NCI-H1092 treated with DMSO at 0.1 percent for 48 hours (cell line): ENCODE measurements around the gene MTIF2.
"Not testable (repeated sequence)": the region's sequence is repeated elsewhere in the genome, so short reads cannot be mapped to it uniquely, and the experiment has no call there.

Experiments used
- DNase-seq: peaks from one replicate; lab custom pipeline; 2025; lab: John Stamatoyannopoulos, UW

The MTIF2 gene

DNA sequence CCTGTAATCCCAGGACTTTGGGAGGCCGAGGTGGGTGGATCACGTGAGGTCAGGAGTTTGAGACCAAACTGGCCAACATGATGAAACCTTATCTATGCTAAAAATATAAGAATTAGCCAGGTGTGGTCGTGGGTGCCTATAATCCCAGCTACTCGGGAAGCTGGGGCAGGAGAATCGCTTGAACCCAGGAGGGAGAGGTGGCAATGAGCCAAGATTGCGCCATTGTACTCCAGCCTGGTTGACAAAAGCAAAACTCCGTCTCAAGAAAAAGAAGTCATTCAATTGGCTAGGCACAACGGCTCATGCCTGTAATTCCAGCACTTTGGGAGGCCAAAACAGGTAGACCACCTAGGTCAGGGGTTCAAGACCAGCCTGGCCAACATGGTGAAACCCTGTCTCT is 27.4 kb downstream of the MTIF2 start:
- DNase-seq, result not testable (repeated sequence)

DNA sequence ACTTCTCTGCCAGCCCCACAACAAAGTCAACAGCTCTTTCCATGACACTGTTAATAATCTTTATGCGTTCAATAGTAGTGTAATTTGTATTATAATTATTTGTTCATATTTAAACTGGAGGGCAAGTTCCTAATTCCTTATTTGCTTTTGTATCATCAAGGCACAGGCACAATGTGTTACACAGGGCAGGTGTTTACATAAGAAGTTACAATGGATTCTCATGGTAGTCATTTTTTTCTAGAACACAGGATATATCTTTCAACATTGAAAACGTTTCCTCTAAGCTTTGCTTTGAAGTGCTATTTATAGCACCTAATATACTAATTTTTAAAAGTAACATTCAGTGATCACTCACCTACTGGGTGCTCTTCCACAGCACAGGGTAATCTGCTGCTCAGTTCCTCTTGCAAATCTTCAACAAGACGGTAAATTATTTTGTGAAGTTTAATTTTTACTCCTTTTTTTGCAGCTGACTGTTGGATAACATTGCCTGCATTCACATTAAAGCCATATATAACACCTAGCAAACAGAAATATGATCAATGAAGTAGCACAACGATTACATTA is 29.3 kb downstream of the MTIF2 start:
- DNase-seq, result peak; percentile 32

DNA sequence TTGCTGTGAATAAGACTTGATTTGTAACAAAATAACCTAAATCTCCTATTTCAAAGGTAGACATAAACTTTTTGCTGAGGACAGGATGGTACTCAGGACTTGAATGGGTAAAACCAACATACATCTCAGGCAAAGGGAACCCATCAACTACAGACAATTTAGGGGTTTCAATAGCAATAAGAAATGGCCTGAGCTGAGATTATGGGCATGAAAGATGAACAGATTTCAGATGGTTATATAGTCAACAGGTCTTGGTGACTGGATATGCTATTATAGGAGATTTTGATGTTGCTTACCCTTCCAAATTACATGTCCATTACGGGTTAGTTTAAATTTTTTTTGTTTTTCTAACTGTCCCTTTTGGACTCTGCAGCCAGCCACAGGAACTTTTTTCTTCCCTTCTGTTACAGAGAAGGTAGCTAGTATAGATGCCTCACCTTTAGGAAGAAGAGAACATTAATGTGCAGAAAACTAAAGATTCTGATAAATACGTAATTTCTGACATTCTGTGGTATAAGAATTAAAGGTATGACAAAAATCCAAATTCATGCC is 32.0 kb downstream of the MTIF2 start:
- DNase-seq, result no peak

GRCh38 chr2:55235724-55236538 is 33.1 kb downstream of the MTIF2 start:
- no peak for DNase-seq

DNA sequence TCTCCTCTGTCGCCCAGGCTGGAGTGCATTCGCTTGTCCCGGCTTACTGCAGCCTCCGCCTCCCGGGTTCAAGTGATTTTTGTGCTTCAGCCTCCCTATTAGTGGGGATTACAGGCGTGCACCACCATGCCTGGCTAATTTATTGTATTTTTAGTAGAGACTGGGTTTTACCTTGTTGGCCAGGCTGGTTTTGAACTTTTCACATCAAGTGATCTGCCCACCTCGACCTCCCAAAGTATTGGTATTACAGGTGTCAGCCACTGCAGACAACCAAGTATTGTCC is 35.4 kb downstream of the MTIF2 start:
- no peak for DNase-seq

DNA sequence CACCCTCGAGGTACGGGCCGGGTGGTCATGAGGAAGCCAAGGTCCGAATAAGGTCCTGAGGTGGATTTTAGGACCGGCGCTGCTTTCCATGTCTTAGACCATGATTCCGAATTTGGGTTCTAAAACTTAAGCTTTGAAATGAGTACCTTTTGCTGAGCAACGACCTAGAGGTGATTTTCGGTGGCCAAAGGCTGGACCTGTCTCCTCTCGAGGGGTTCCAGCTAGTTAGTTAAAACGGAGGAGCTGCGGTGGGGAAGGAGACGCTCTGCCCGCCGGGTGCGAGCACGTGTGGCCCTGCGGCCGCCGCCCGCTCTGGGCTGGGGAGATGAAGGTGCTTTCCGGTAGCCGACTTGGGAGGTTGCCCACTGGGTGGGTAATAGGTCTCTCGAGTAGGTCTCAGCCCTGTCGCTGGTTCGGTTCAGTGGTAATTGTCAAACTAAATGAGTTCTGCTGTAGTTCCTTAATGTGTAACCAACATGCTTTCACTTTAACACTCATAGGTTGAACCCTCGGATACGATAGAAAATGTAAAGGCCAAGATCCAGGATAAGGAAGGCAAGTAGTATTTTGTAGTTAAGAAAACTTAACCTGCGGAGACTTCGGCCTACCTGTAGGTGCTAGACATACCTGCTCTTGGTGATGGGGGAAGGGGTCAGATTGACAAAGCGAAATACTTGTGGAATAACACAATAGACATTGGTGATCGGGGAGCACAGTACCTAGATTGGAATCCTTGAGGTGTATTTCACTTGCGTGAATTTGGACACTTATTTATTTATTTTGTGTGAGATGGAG is 36.0 kb downstream of the MTIF2 start:
- no peak for DNase-seq

GRCh38 chr2:55232084-55232862 is 36.8 kb downstream of the MTIF2 start, which contains the start of the genes CLHC1 and RPS27A:
CLHC1 (minus strand) TSS chr2:55232293; CDS start chr2:55222411, 9,882 bp downstream.
RPS27A (plus strand) TSS chr2:55232688; CDS start chr2:55232825, 137 bp downstream.
- DNase-seq, result peak; percentile 97

DNA sequence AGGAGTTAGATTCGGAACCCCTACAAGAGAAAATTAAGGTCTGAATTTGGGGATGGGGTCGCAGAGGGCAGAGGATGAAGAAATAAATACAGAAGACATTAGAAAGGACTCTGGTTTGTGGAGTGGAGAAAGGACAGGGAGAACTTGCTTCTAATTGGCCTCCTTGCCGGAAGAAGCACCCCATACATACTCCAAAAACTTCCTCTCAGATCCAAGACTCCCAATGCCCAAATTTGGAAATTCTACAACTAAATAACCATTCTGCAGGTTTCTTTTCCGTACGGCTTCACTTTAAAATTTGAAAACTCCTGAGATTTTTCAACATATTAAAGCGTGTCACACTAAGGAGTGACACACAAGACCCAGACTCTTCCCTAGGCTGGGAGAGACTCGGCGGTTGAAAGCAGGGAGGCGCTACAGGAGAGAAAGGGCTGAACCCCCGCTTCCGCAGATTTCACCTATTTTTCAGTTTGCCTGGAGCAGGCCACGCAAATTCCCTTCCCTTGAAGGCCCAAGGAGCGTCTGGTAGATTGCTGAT is 37.4 kb downstream of the MTIF2 start:
- no peak for DNase-seq

GRCh38 chr2:55230551-55230950 is 38.5 kb downstream of the MTIF2 start:
- no peak for DNase-seq

GRCh38 chr2:55229221-55229620 is 39.8 kb downstream of the MTIF2 start:
- DNase-seq, result no peak

- no peak for DNase-seq
Measured at GRCh38 chr2:55228226-55228563, 40.8 kb downstream of the MTIF2 start.

GRCh38 chr2:55227437-55228225 is 41.4 kb downstream of the MTIF2 start:
- not testable (repeated sequence) for DNase-seq

- DNase-seq, result no peak
Measured at GRCh38 chr2:55225481-55226020, 43.5 kb downstream of the MTIF2 start.

DNA sequence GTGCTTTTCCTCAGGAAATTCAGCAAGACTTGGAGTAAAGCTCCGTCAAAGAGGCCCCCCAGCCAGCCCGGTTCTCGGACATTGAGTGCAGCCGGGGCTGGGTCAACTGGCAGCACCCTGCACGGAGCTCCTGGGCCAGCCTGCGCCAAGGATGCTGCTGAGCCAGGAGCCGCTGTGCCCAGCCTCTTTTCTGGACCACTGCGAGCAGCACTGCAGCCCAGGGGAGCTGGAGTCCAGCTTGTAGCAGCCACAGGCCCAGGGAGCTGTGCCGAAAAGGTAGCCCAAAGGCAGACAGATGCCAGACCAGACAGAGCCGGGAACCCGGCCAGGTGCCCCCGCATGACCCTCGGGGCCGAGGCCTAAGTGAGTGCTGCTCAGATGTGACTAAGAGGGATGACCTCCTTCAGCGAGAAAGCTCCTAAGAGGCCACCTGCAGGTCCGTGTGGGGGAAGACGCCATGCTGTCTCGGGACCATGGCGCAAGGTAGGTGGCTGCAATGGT is 44.2 kb downstream of the MTIF2 start:
- no peak for DNase-seq

GRCh38 chr2:55223958-55224760 is 44.9 kb downstream of the MTIF2 start:
- DNase-seq, result no peak

GRCh38 chr2:55213822-55214221 is 55.2 kb downstream of the MTIF2 start:
- no peak for DNase-seq

GRCh38 chr2:55204950-55205349 is 64.1 kb downstream of the MTIF2 start:
- no peak for DNase-seq

- no peak for DNase-seq
Measured at GRCh38 chr2:55204536-55204935, 64.5 kb downstream of the MTIF2 start.

DNA sequence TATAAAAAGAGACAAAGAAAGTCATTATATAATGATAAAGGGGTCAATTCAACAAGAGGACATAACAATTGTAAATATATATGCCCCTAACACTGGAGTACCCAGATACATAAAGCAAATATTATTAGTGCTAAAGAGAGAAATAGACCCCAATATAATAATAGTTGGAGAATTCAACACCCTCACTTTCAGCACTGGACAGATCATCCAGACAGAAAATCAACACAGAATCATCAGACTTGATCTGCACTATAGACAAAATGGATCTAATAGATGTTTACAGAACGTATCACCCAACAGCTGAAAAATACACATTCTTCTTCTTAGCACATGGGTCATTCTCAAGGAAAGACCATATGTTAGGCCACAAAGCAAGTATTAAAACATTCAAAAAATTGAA is 68.6 kb downstream of the MTIF2 start:
- no peak for DNase-seq

- DNase-seq, result no peak
Measured at GRCh38 chr2:55196526-55196925, 72.5 kb downstream of the MTIF2 start.
